GM23338 (cell line): ENCODE measurements around the gene METTL13.

Source experiments
- CREB1 ChIP-seq: fragments of 250-450 bp; sonication (Bioruptor Pico); IDR thresholded peaks from 2 replicates; pipeline ENCODE4 v1.5.0; 2020; ENCODE audit warnings: low read depth, mild to moderate bottlenecking, moderate library complexity
- EZH2 ChIP-seq: fragments of 200-600 bp; sonication (generic); IDR thresholded peaks from one replicate; pipeline ENCODE4 v1.8.0; 2017; ENCODE audit warnings: antibody characterized with exemption, mild to moderate bottlenecking, low read depth; ENCODE audit not compliant: unreplicated experiment
- EZH2phosphoT487 ChIP-seq: fragments of 200-600 bp; sonication (generic); IDR thresholded peaks from one replicate; pipeline ENCODE4 v1.8.1; 2018; ENCODE audit warnings: antibody characterized with exemption; ENCODE audit not compliant: unreplicated experiment
- JUNB ChIP-seq: IDR thresholded peaks from one replicate; pipeline ENCODE4 v1.6.1; 2016; ENCODE audit warnings: antibody characterized with exemption; ENCODE audit not compliant: unreplicated experiment
- NANOG ChIP-seq: IDR thresholded peaks from 2 replicates; pipeline ENCODE4 v1.6.1; 2016; ENCODE audit warnings: antibody characterized with exemption, borderline replicate concordance
- POLR2AphosphoS5 ChIP-seq: IDR thresholded peaks from 2 replicates; pipeline ENCODE4 v1.6.1; 2016; ENCODE audit warnings: antibody characterized with exemption, low read depth
- STAT1 ChIP-seq: IDR thresholded peaks from one replicate; pipeline ENCODE4 v1.6.1; 2016; ENCODE audit warnings: antibody characterized with exemption; ENCODE audit not compliant: unreplicated experiment
- ZNF114 ChIP-seq: fragments of 250-450 bp; sonication (Bioruptor Pico); IDR thresholded peaks from 2 replicates; pipeline ENCODE4 v1.5.0; 2020; ENCODE audit warnings: mild to moderate bottlenecking, moderate library complexity
- ZNF331 ChIP-seq: fragments of 250-450 bp; sonication (Bioruptor Pico); IDR thresholded peaks from 2 replicates; pipeline ENCODE4 v1.5.0; 2020; ENCODE audit warnings: low read depth, mild to moderate bottlenecking, moderate library complexity
- TF ChIP-seq, protein P1 (sequence below), 2 experiments: fragments of 200-600 bp in 1 of 2; sonication (generic) in 1 of 2; conservative IDR thresholded peaks; 2 replicates each; pipeline versions ENCODE4 v1.5.1 to v1.6.1; 2016 to 2017; ENCODE audit warnings: antibody characterized with exemption in 2 of 2, low read depth in 2 of 2, mild to moderate bottlenecking in 2 of 2, moderate library complexity in 1 of 2
- TF ChIP-seq, protein P2 (sequence below): IDR thresholded peaks from one replicate; pipeline ENCODE4 v1.6.1; 2018; ENCODE audit warnings: antibody characterized with exemption; ENCODE audit not compliant: unreplicated experiment
- TF ChIP-seq, protein P3 (sequence below): IDR thresholded peaks from 2 replicates; pipeline ENCODE4 v1.6.1; 2016; ENCODE audit warnings: antibody characterized with exemption
- TF ChIP-seq, protein P4 (sequence below): fragments of 250-450 bp; sonication (Bioruptor Pico); IDR thresholded peaks from 2 replicates; pipeline ENCODE4 v1.5.0; 2020; ENCODE audit warnings: mild to moderate bottlenecking, moderate library complexity

DNA sequence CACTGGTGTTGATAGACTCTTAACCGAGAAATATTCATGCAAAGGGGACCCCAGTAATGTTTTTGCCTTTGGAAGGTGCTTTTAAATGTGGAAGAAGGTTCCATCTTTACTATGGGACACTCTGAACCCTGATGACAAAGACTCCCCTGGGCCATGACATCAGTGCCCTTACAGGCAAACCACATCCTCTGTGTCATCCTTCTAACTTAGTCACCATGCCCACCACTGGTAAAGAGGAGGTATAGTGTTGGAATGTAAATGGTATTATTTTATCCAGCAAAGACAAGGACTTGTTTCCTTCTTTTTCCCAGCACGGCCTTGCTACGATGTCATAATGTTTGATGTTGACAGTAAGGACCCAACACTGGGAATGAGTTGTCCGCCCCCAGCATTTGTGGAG, 12.6 kb downstream of the METTL13 start:
- TF ChIP-seq, protein P1, sequence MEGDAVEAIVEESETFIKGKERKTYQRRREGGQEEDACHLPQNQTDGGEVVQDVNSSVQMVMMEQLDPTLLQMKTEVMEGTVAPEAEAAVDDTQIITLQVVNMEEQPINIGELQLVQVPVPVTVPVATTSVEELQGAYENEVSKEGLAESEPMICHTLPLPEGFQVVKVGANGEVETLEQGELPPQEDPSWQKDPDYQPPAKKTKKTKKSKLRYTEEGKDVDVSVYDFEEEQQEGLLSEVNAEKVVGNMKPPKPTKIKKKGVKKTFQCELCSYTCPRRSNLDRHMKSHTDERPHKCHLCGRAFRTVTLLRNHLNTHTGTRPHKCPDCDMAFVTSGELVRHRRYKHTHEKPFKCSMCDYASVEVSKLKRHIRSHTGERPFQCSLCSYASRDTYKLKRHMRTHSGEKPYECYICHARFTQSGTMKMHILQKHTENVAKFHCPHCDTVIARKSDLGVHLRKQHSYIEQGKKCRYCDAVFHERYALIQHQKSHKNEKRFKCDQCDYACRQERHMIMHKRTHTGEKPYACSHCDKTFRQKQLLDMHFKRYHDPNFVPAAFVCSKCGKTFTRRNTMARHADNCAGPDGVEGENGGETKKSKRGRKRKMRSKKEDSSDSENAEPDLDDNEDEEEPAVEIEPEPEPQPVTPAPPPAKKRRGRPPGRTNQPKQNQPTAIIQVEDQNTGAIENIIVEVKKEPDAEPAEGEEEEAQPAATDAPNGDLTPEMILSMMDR (conservative IDR thresholded peaks at IDR 0.05; ENCODE audit: low read depth in 2 of 2): no peak
- TF ChIP-seq JUNB (no peak), POLR2AphosphoS5 (no peak), NANOG (no peak), CREB1 (CRISPR knock-in tag) (no peak), EZH2 (no peak), EZH2phosphoT487 (no peak), STAT1 (no peak), ZNF331 (CRISPR knock-in tag) (no peak), ZNF114 (CRISPR knock-in tag) (no peak)
- TF ChIP-seq, protein P2, sequence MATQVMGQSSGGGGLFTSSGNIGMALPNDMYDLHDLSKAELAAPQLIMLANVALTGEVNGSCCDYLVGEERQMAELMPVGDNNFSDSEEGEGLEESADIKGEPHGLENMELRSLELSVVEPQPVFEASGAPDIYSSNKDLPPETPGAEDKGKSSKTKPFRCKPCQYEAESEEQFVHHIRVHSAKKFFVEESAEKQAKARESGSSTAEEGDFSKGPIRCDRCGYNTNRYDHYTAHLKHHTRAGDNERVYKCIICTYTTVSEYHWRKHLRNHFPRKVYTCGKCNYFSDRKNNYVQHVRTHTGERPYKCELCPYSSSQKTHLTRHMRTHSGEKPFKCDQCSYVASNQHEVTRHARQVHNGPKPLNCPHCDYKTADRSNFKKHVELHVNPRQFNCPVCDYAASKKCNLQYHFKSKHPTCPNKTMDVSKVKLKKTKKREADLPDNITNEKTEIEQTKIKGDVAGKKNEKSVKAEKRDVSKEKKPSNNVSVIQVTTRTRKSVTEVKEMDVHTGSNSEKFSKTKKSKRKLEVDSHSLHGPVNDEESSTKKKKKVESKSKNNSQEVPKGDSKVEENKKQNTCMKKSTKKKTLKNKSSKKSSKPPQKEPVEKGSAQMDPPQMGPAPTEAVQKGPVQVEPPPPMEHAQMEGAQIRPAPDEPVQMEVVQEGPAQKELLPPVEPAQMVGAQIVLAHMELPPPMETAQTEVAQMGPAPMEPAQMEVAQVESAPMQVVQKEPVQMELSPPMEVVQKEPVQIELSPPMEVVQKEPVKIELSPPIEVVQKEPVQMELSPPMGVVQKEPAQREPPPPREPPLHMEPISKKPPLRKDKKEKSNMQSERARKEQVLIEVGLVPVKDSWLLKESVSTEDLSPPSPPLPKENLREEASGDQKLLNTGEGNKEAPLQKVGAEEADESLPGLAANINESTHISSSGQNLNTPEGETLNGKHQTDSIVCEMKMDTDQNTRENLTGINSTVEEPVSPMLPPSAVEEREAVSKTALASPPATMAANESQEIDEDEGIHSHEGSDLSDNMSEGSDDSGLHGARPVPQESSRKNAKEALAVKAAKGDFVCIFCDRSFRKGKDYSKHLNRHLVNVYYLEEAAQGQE: no peak
- TF ChIP-seq, protein P3, sequence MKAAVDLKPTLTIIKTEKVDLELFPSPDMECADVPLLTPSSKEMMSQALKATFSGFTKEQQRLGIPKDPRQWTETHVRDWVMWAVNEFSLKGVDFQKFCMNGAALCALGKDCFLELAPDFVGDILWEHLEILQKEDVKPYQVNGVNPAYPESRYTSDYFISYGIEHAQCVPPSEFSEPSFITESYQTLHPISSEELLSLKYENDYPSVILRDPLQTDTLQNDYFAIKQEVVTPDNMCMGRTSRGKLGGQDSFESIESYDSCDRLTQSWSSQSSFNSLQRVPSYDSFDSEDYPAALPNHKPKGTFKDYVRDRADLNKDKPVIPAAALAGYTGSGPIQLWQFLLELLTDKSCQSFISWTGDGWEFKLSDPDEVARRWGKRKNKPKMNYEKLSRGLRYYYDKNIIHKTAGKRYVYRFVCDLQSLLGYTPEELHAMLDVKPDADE: no peak
- TF ChIP-seq, protein P4, sequence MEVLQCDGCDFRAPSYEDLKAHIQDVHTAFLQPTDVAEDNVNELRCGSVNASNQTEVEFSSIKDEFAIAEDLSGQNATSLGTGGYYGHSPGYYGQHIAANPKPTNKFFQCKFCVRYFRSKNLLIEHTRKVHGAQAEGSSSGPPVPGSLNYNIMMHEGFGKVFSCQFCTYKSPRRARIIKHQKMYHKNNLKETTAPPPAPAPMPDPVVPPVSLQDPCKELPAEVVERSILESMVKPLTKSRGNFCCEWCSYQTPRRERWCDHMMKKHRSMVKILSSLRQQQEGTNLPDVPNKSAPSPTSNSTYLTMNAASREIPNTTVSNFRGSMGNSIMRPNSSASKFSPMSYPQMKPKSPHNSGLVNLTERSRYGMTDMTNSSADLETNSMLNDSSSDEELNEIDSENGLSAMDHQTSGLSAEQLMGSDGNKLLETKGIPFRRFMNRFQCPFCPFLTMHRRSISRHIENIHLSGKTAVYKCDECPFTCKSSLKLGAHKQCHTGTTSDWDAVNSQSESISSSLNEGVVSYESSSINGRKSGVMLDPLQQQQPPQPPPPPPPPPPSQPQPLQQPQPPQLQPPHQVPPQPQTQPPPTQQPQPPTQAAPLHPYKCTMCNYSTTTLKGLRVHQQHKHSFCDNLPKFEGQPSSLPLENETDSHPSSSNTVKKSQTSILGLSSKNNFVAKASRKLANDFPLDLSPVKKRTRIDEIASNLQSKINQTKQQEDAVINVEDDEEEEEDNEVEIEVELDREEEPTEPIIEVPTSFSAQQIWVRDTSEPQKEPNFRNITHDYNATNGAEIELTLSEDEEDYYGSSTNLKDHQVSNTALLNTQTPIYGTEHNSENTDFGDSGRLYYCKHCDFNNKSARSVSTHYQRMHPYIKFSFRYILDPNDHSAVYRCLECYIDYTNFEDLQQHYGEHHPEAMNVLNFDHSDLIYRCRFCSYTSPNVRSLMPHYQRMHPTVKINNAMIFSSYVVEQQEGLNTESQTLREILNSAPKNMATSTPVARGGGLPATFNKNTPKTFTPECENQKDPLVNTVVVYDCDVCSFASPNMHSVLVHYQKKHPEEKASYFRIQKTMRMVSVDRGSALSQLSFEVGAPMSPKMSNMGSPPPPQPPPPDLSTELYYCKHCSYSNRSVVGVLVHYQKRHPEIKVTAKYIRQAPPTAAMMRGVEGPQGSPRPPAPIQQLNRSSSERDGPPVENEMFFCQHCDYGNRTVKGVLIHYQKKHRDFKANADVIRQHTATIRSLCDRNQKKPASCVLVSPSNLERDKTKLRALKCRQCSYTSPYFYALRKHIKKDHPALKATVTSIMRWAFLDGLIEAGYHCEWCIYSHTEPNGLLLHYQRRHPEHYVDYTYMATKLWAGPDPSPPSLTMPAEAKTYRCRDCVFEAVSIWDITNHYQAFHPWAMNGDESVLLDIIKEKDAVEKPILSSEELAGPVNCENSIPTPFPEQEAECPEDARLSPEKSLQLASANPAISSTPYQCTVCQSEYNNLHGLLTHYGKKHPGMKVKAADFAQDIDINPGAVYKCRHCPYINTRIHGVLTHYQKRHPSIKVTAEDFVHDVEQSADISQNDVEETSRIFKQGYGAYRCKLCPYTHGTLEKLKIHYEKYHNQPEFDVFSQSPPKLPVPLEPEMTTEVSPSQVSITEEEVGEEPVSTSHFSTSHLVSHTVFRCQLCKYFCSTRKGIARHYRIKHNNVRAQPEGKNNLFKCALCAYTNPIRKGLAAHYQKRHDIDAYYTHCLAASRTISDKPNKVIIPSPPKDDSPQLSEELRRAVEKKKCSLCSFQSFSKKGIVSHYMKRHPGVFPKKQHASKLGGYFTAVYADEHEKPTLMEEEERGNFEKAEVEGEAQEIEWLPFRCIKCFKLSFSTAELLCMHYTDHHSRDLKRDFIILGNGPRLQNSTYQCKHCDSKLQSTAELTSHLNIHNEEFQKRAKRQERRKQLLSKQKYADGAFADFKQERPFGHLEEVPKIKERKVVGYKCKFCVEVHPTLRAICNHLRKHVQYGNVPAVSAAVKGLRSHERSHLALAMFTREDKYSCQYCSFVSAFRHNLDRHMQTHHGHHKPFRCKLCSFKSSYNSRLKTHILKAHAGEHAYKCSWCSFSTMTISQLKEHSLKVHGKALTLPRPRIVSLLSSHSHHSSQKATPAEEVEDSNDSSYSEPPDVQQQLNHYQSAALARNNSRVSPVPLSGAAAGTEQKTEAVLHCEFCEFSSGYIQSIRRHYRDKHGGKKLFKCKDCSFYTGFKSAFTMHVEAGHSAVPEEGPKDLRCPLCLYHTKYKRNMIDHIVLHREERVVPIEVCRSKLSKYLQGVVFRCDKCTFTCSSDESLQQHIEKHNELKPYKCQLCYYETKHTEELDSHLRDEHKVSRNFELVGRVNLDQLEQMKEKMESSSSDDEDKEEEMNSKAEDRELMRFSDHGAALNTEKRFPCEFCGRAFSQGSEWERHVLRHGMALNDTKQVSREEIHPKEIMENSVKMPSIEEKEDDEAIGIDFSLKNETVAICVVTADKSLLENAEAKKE (CRISPR knock-in tag): no peak
